Activated T-helper 9 cell treated with anti-CD3 and anti-CD28 coated beads, Interleukin-2, amount 50 U/mL, for 16 hours (primary cell): Measurements from ENCODE around the gene LIM2.
"Not testable (repeated sequence)": the region's sequence is repeated elsewhere in the genome, so short reads cannot be mapped to it uniquely, and the experiment has no call there.

Experiments used
- DNase-seq: peaks from one replicate; pipeline ENCODE4 v3.0.0-alpha.2; 2020; ENCODE audit warnings: low read depth

The LIM2 gene

GRCh38 chr19:51387924-51388389, at the start of gene LIM2:
LIM2 (minus strand) TSS chr19:51387974; CDS start chr19:51387443, 531 bp downstream.
- no peak for DNase-seq

GRCh38 chr19:51434456-51434855, 46.7 kb upstream of the LIM2 start:
- no peak for DNase-seq

- DNase-seq, result no peak
Observed at GRCh38 chr19:51433043-51433442, 45.3 kb upstream of the LIM2 start.

- DNase-seq, result no peak
Observed at GRCh38 chr19:51431124-51431523, 43.4 kb upstream of the LIM2 start.

- DNase-seq, result no peak
Observed at GRCh38 chr19:51430221-51430620, 42.4 kb upstream of the LIM2 start.

GRCh38 chr19:51427201-51427600, 39.4 kb upstream of the LIM2 start:
- DNase-seq, result no peak

- peak; percentile 80 for DNase-seq
Observed at GRCh38 chr19:51422053-51422448, 34.3 kb upstream of the LIM2 start.

- DNase-seq, result no peak
Observed at GRCh38 chr19:51421229-51422052, 33.7 kb upstream of the LIM2 start.

- DNase-seq, result not testable (repeated sequence)
Observed at GRCh38 chr19:51420511-51420910, 32.7 kb upstream of the LIM2 start.

GRCh38 chr19:51418707-51419106, 30.9 kb upstream of the LIM2 start:
- no peak for DNase-seq

GRCh38 chr19:51417810-51418157, 30.0 kb upstream of the LIM2 start:
- DNase-seq, result no peak

- DNase-seq, result no peak
Observed at GRCh38 chr19:51417107-51417809, 29.5 kb upstream of the LIM2 start, which contains the start of gene SIGLEC10. SIGLEC10 (minus strand) TSS chr19:51417642; CDS start chr19:51417581, 61 bp downstream.

- not testable (repeated sequence) for DNase-seq
Observed at GRCh38 chr19:51416422-51416821, 28.6 kb upstream of the LIM2 start.

GRCh38 chr19:51415187-51415586, 27.4 kb upstream of the LIM2 start:
- no peak for DNase-seq

GRCh38 chr19:51410950-51411748, 23.4 kb upstream of the LIM2 start:
- no peak for DNase-seq

- no peak for DNase-seq
Observed at GRCh38 chr19:51407511-51408131, 19.8 kb upstream of the LIM2 start.

GRCh38 chr19:51402117-51402516, 14.3 kb upstream of the LIM2 start:
- DNase-seq, result no peak

- not testable (repeated sequence) for DNase-seq
Observed at GRCh38 chr19:51399936-51400335, 12.2 kb upstream of the LIM2 start.

GRCh38 chr19:51399231-51399630, 11.5 kb upstream of the LIM2 start:
- no peak for DNase-seq

- DNase-seq, result no peak
Observed at GRCh38 chr19:51398096-51398704, 10.4 kb upstream of the LIM2 start.

- DNase-seq, result not testable (repeated sequence)
Observed at GRCh38 chr19:51397453-51397852, 9.7 kb upstream of the LIM2 start.
